PFSK-1 (cell line): ENCODE data around the gene HIGD1A.

ENCODE experiments used
- FOXP2 ChIP-seq: optimal IDR thresholded peaks from 2 replicates; pipeline ENCODE3; 2011; ENCODE audit warnings: borderline replicate concordance, control low read depth, inconsistent platforms; ENCODE audit not compliant: insufficient read depth; ENCODE audit errors: extremely low read length, extremely low read depth
- POLR2AphosphoS5 ChIP-seq: IDR thresholded peaks from 2 replicates; pipeline ENCODE4 v1.6.1; 2012; ENCODE audit warnings: low read depth, mild to moderate bottlenecking, control low read depth, low read length, moderate library complexity
- SIN3A ChIP-seq: IDR thresholded peaks from 2 replicates; pipeline ENCODE4 v1.6.1; 2012; ENCODE audit warnings: mild to moderate bottlenecking, low read length, moderate library complexity, borderline replicate concordance; ENCODE audit not compliant: insufficient read depth
- TF ChIP-seq, protein P1 (sequence below), 2 experiments: IDR thresholded peaks; 2 replicates each; pipeline versions ENCODE4 v1.6.1 to v1.8.0; 2011 to 2012; ENCODE audit warnings: low read depth in 2 of 2, low read length in 2 of 2, control low read depth in 1 of 2, inconsistent platforms in 1 of 2, mild to moderate bottlenecking in 1 of 2, moderate library complexity in 1 of 2; ENCODE audit not compliant: insufficient read depth in 1 of 2

DNA sequence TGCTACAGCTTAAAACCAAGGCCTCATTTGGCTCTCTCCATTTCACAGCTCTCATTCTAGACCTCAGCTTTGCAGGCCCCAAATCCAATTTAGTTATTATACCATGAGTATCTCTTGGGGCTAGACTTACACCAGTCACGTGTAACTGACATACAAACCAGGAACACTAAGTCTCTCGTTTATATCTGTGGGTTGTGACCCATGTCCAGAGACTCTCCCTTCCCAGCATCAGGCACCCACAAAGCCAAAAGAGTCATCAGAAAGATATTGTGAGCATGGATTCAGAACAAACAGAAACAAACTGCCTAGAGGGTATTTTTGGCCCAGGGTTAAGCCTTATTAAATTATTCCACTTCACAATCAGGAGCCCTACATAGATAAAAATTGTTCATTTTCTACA, 25.6 kb downstream of the HIGD1A start:
- no peak for TF ChIP-seq SIN3A
- TF ChIP-seq, protein P1, sequence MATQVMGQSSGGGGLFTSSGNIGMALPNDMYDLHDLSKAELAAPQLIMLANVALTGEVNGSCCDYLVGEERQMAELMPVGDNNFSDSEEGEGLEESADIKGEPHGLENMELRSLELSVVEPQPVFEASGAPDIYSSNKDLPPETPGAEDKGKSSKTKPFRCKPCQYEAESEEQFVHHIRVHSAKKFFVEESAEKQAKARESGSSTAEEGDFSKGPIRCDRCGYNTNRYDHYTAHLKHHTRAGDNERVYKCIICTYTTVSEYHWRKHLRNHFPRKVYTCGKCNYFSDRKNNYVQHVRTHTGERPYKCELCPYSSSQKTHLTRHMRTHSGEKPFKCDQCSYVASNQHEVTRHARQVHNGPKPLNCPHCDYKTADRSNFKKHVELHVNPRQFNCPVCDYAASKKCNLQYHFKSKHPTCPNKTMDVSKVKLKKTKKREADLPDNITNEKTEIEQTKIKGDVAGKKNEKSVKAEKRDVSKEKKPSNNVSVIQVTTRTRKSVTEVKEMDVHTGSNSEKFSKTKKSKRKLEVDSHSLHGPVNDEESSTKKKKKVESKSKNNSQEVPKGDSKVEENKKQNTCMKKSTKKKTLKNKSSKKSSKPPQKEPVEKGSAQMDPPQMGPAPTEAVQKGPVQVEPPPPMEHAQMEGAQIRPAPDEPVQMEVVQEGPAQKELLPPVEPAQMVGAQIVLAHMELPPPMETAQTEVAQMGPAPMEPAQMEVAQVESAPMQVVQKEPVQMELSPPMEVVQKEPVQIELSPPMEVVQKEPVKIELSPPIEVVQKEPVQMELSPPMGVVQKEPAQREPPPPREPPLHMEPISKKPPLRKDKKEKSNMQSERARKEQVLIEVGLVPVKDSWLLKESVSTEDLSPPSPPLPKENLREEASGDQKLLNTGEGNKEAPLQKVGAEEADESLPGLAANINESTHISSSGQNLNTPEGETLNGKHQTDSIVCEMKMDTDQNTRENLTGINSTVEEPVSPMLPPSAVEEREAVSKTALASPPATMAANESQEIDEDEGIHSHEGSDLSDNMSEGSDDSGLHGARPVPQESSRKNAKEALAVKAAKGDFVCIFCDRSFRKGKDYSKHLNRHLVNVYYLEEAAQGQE (IDR thresholded peaks at IDR 0.05; ENCODE audit: insufficient read depth in 1 of 2, low read depth in 2 of 2, low read length in 2 of 2) = no peak
- TF ChIP-seq POLR2AphosphoS5 = no peak
- no peak for TF ChIP-seq FOXP2
